Mucosa of gallbladder (tissue), 1 donor: ENCODE data around the gene CRLF1. TPM values are rescaled to one million over a fixed set of nuclear protein-coding genes. Genes with fewer than 3 reads are reported as not detected.
"Not testable (repeated sequence)": the region's sequence is repeated elsewhere in the genome, so short reads cannot be mapped to it uniquely, and the experiment has no call there.

Experiments
- DNase-seq: peaks from one replicate; pipeline ENCODE4 v3.0.0-alpha.2; 2020; ENCODE audit warnings: low spot score
- total RNA-seq: library from RNA; stranded (reverse); gene quantifications from one replicate; pipeline ENCODE4 v1.2.1, GENCODE V29; 2021
- donor health status: DM: no; HTN: no; CAD: no.

Gene CRLF1
- total RNA-seq, 1 donor from 2014 or later, result 5.8 TPM

DNA sequence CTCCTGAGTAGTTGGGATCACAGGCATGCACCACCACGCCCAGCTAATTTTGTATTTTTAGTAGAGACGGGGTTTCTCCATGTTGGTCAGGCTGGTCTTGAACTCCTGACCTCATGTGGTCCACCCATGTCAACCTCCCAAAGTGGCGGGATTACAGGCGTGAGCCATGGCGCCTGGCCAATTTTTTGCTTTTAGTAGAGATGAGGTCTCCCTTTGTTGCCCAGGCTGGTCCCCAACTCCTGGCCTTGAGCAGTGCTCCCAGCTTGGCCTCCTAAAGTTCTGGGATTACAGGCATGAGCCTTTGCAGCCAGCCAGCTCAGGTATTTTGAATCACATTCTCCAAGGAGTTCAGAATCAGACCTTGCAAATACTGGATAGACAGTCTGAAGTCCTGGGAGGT is 13.9 kb downstream of the CRLF1 start:
- DNase-seq, result not testable (repeated sequence)

DNA sequence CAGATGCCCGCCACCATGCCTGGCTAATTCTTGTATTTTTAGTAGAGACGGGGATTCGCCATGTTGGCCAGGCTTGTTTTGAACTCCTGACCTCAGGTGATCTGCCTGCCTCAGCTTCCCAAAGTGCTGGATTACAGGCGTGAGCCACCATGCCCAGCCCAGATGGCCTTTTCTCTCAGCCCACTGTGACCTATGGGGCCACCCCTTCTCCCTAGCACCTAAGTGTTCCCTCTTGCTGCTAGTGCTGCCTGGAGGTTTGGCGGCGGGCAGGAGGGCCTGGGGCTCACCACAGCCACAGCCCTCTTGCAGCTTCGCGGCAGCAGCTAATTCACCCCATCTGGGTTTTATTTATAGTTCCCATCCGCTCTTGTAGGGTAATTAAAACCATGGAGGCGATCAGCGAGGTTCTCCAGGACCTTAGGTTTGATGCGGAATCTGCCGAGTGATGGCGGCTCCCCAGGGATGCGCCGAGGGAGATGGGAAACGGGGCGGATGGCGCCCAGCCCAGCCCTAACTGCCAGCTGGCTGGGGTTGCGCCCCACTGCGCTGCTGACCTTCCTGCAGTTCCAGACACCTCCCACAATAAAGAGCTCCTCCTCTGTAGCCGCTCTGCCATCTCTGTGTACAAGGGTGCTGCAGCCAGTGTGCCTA is 14.7 kb downstream of the CRLF1 start:
- DNase-seq, result no peak

DNA sequence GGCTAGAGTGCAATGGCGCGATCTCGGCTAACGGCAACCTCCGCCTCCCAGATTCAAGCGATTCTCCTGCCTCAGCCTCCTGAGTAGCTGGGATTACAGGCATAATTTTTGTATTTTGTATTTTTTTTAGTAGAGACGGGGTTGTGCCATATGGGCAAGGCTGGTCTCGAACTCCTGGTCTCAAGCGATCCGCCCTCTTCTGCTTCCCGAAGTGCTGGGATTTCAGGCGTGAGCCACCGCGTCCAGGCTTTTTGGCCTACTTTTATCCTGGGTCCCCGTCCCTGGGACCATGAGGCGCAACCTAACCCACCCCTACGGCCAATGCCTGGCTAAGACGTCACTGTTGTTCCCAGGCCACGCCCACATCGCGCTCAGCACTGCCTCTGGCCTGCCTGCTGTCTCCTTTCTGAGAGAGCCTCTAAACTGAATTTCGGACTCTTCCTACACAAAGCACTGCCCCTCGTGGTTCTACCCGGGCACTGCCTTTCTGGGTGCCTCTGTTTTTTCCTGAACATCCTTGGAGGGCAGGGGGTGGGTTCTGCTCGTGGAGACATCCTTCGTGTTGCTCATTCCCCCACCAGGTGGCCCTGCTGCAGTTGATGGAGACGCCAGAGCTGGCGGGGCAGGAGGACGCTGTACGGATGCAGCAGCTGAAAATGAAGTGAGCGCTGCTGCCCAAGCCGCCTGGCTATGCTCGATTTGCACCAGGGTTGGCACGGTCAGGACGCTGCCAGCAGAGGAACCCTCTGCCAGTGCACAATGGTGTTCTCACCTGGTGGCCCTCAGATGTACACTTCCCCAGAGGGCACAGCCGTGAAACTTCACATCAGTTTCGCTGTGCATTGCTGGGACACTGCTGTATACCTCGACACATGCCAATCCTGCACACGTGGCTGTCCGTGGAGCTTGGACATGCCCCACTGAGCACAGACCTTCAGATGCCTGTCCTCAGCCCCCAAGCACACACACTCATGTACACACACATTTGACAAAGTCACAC is 16.0 kb downstream of the CRLF1 start:
- peak; percentile 40 for DNase-seq

DNA sequence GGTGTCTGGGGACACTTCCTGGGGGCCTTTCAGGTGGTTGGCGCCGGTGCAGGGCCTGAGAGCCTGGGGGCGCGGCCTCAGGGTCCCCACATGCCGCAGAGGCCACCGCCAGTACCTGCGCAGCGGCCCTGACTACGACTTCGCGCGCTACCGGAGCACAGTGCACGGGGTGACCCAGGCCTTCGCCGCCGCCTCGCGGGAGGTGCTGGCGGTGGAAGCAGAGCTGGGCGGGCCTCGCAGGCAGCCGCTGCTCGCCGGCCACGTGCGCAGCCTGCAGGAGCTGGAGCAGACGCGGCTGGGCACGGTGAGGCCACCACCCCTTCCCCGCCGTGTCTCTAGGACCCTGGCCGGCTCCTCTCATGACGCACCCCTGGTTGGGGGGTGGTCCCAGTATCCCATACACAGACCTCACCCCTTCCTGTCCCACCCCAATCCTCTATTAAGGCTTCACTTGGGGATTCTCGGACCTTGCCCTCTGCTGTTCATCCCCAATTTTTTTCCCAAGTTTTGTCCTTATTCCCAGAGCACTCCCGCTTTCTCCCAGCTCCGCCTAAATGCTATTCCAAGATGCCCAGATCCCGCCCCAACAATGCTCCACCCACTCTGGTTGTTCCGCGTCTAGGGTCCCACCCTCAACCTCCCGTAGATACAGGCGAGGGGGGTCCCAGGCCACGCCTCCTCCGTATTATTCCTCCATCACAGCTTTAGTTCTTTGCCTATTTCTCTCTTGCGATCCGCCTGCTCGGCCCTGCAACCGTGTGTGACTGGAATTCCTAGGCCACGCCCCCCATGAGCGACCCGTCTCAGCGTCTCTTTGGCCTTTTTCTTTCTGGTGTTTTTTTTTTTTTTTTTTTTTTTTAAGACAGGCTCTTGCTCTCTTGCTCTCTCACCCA is 17.0 kb downstream of the CRLF1 start:
- DNase-seq, result peak; percentile 61

DNA sequence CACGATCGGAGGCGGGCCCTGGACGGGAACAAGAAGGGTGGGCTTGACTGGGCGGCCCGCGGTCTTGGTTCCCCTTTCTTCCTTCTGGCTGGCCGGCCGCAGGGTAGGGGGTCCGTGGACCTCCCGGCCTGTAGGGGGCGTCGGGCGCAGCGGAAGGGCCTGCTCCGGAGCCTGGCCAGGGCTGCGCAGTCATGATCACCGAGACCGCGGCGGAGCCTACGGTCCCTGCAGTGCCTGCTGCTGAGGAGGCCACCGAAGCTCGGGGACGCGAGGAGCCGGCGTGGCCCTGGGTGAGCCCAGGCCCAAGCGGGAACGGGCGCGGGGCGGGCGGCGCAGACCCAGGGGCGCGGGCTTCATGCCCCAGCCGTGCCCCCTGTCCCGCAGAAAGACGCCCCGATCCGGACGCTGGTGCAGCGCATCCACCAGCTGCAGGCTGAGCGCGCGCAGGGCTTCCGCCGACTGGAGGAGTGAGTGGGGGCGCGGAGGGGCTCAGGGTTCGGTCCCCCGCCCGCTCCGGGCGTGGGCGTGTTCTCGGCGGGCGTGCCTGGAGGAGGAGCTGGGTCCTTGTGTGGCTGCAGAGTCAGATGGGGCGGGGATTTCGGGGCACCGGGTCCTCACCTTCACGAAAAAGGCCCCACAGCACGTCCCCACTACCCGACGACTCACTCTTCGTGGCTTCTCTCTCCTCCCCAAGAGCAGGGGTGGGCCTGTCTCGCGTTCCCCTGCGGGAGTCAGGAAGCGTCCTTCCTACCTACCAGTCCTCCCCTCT is 17.8 kb downstream of the CRLF1 start, which contains the start of gene REX1BD:
TSS of gene REX1BD (plus strand) at position 188 of the 769 bp plus-strand sequence. CDS start at position 192, 4 bp downstream.
- DNase-seq, result peak; percentile 81

DNA sequence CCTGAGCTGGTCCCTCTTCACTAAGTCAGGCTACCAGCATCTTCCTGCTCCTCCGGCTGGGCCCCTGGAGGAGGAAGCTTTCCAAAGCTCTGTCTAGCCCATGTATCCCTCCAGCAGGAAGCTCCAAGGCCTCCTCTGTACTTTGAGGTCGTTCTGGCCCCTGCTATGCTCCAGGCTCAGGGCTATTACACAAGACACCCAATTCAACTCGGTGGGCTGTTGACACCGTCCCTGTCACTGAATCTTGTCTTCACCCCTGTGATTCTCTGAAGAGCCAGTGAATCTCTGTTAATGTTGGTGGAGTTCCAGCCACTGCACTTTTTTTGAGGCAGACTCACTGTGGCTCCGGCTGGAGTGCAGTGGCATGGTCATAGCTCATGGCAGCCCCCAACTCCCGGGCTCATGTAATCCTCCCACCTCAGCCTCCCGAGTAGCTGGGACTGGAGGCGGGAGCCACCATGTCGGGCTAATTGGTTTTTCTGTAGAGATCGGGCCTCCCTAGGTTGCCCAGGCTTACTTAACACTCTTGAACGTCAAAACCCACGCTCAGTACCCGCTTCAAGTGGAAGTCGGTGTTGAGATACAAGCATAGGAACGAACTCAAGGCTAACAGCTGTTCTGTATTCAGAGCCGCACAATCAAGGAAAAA is 18.5 kb downstream of the CRLF1 start:
- DNase-seq, result no peak

DNA sequence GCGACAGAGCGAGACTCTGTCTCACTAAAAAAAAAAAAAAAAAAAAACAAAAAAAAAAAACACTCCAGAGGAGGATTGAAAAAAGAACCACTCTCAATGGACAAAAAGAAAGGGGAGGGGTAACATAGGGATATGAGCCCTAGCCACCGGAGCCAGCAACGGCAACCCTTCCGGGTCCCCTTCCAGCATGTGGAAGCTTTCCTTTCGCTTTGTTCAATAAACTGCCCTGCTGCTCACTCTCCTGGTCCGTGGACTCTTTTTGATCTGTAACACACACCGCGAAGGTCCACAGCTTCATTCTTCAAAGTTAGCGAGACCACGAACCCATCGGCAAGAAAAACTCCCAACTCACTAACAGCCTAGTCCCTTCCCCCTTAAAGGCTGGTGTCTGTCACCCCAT is 19.0 kb downstream of the CRLF1 start:
- no peak for DNase-seq

DNA sequence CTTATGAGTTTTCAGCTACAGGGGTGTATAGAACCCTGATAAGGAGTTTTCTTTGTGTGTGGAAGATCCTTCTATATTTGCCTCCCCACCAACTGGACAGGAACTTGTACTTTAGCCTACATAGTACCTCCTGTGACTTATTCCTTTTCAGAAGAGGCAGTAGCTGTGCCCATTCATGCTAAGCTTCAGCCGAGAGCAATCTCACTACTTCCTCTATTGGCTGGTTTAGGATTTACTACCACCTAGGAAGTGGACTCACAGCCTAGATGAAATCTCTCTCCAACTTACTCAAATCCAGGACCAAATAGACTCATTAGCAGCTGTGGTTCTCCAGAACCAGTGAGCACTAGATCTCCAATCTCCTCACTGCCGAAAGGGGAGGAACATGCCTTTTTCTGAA is 20.3 kb downstream of the CRLF1 start:
- DNase-seq, result no peak

DNA sequence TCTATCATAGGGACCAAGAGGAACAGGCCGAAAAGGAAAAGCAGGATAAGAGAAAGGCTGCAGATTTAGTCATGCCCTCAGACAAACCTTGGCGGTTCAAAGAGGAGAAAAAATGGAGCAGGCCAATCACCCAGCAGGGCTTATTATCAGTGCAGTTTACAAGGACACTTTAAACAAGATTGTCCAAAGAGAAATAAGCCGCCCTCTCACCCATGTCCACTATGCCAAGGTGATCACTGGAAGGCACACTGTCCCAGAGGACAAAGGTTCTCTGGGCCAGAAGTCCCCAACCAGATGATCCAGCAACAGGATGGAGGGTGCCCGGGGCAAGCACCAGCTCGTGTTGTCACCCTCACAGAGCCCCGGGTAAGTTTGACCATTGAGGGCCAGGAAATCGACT is 26.3 kb downstream of the CRLF1 start:
- no peak for DNase-seq

DNA sequence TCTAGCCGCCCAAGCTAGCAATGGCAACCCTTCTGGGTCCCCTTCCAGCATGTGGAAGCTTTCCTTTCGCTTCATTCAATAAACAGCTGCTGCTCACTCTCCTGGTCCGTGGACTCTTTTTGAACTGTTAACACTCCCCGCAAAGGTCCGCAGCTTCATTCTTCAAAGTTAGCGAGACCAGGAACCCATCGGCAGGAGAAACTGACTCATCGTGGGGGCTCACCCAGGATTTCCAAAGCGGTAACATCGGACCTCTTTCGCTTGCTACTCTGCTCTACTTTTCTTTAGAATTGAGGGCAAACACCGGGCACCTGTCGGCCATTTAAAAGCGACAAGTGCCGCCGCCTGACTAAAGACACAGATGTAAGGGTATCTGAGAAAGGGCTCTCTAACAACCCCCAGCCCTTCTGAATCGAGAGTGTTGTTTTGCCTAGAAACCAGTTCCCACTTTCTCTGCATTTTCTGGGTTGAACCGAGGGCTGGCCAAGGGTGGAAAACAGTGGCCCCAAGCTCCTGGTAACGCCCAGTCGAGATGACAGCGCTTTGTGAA is 29.2 kb downstream of the CRLF1 start:
- DNase-seq, result no peak

DNA sequence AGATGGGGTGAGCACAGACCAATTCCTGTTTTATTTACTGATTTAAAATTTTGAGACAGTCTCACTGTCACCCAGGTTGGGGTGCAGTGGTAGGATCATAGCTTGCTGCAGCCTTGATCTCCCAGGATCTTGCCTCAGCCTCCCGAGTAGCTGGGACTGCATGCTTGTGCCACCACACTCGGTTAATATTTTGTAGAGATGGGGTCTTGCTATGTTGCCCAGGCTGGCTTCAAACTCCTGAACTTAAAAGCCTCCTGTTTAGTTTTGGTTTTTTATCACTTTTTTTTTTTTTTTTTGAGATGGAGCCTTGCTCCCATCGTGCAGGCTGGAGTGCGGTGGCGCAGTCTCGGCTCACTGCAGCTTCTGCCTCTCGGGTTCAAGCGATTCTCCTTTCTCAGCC is 30.2 kb downstream of the CRLF1 start:
- no peak for DNase-seq

DNA sequence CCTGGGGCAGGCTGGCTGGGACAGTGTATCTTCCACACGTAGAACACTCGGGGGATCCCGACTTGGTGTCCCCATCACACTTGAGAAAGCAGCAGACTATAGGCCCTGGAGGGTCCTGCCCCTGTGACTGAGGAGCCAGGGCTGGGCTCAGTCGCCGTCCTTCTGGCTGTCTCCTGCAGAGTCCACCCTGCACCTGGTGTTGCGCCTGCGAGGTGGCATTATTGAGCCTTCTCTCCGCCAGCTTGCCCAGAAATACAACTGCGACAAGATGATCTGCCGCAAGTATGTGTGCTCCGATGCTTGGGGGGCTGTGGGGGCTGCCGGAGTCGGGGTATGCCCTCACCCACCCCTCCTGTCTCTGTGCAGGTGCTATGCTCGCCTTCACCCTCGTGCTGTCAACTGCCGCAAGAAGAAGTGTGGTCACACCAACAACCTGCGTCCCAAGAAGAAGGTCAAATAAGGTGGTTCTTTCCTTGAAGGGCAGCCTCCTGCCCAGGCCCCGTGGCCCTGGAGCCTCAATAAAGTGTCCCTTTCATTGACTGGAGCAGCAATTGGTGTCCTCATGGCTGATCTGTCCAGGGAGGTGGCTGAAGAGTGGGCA is 31.8 kb downstream of the CRLF1 start:
- no peak for DNase-seq

DNA sequence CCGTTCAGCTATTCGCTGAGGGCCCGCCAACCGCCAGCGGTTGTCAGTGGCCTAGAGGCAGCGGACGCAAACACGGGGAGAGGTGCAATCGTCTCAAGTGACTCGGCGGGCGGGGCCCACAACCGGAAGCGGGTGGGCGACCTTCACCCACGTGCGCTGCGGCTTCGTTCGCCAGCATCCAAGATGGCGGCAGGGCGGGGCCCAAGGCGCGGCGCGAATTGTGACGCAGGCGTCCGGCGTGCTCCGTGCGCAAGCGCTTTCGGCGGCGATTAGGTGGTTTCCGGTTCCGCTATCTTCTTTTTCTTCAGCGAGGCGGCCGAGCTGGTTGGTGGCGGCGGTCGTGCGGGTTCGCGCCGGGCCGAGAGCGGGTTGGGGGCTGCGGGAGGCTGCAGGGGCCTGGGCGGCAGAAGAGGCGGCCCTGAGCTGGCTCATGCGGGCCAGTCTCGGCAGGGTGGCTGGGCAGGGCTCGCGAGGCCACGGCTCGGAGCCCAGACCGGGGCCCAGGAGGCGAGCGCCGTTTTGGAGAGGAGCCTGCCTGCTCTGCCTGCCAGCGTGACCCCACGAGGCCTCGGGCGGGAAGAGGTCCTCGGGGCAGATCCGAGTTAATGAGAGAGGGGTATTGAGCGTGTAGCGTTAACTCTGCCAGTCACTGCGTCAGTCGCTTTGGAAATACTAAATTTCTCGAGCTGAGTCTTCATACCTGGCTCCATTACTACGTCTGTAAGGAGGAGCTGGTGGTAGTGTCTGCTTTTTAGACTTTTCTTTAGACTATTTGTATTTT is 34.8 kb downstream of the CRLF1 start, which contains the start of gene UBA52:
TSS of gene UBA52 (plus strand) at position 294 of the 781 bp plus-strand sequence. CDS start 1,444 bp downstream, outside the sequence.
- peak; percentile 98 for DNase-seq

DNA sequence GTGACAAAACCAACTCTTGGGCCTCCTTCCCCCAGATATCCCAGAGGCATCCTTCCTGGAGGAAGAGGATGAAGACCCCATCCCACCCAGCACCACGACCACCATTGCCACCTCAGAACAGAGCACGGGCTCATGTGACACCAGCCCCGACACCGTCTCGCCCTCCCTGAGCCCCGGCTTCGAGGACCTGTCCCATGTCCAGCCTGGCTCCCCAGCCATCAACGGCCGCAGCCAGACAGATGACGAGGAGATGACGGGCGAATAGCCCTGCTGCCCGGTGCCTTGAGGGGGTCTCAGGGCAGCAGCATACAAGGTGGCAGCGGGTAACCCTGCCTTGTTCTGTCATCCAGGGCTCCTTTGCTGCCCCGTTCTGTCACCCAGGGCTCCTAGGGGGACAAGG is 38.2 kb downstream of the CRLF1 start:
- DNase-seq, result no peak

DNA sequence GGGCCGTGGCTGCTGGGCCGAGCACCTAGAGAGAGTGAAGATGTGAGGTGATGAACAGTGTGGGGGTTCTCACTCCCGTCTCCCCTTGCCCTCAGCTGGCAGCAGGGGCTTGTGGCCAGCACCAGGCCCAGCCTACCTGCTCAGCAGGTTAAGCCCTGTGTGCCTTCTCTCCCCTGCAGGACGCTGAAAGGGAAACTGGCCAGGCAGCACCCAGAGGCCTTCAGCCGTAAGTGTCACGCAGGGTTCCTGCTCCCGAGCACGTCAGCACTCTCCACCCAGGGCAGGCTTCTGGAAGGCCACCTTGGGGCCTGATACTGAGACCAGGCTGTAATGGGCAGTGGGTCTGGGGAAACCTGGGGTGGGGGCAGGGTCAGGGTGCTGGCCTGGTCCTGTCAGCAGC is 39.6 kb downstream of the CRLF1 start:
- DNase-seq, result no peak

DNA sequence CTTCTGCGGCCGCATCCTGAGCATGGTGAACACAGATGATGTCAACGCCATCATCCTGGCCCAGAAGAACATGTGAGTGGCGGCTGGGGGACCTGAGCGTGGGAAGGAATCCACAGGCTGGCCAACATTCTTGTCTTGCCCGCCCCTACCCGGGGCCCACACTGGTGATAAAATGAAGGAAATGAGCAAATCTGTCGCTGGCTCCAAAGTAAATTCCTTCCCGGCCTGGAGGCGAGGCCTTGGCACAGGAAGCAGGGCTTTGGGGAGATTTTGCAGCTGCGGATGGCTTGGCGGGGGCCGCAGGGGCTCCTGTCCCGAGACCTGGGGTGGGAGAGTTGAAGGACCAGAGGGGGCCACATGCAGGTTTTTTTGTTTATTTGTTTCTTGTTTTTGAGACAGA is 44.5 kb downstream of the CRLF1 start:
- no peak for DNase-seq

DNA sequence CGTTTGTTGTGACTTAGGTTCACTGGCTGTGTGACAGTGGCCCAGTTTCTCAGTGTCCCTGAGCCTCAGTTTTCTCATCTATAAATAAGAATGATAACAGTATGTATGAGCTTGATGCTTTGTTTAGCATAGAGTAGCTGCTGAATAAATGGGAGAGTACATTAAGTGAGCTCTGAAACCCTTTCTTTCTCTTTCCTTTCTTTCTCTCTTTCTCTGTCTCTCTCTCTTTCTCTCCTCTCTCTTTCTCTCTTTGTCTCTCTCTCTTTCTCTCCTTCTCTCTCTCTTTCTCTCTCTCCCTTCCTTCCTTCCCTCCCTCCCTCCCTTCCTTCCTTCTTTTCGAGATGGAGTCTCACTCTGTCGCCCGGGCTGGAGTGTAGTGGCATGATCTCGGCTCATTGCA is 46.9 kb downstream of the CRLF1 start:
- no peak for DNase-seq

DNA sequence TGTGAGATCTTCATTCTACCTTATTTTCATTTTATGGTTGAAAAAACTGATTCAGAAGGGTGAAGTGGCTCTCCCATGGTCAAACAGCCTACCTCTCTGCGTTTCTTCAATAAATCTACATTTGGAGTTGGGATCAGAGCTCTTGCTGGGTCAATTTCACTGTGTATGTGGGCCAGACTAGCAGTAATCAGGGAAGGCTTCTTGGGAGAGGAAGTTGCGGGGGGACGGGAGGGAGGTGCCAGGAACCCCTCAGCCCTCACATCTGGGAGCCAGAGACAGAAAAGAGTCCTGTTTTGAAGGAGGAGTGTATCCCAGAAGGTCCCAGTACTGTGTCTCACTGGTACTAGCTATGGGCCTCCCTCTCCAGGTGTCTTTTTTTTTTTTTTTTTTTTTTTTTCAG is 48.0 kb downstream of the CRLF1 start:
- DNase-seq, result no peak

DNA sequence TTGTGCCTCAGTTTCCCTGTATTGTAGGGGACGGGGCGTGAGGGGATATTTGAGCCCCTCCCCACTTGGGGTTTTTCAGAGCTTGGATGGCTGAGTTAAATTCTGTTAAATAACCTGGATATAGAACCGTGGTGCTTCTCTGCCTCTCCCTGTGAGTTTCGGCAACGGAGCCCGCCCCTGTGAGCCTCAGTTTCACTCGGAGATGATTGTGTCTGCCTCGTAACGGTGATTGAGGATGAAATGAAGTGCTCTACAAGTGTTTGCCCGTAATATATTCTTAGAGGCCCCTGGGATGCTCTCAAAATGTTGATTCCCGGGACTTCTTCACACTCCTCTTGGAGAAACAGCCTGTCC is 48.4 kb downstream of the CRLF1 start:
- no peak for DNase-seq
